Ureter (tissue), 1 donor: ENCODE data around the gene OR1S2. TPM values are rescaled to one million over a fixed set of nuclear protein-coding genes. Genes with fewer than 3 reads are reported as not detected.
"Not testable (repeated sequence)": the region's sequence is repeated elsewhere in the genome, so short reads cannot be mapped to it uniquely, and the experiment has no call there.

Experiments
- DNase-seq: peaks from one replicate; pipeline ENCODE4 v3.0.0-alpha.2; 2020; ENCODE audit warnings: low spot score
- total RNA-seq: library from RNA; stranded (reverse); gene quantifications from one replicate; pipeline ENCODE4 v1.2.4, GENCODE V29; 2023
- donor health status: DM: yes; HTN: yes; CAD: no.

Gene OR1S2, protein sequence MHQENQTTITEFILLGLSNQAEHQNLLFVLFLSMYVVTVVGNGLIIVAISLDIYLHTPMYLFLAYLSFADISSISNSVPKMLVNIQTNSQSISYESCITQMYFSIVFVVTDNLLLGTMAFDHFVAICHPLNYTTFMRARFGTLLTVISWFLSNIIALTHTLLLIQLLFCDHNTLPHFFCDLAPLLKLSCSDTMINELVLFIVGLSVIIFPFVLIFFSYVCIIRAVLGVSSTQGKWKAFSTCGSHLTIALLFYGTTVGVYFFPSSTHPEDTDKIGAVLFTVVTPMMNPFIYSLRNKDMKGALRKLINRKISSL
- not detected for total RNA-seq

DNA sequence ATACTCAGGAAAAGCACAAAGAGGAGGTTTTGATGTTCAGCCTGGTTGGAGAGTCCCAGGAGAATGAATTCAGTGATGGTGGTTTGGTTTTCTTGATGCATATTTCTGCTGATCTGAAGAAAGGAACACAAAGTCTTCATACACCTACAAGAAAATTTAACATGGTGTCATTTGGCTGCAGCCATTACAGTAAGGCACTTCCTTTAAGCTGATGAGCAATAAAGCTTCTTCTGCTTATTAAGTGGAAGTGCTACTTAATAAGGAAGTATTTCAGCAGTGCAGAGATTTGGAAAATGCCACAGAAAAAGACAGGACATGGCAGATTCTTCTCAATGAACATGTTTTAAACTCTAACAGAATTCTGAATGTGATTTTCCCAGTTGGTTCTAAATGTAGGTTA lies at the start of gene OR1S2:
OR1S2 (minus strand) TSS at position 101 of the 400 bp plus-strand sequence; CDS start at position 101, 0 bp downstream.
- DNase-seq, result no peak

DNA sequence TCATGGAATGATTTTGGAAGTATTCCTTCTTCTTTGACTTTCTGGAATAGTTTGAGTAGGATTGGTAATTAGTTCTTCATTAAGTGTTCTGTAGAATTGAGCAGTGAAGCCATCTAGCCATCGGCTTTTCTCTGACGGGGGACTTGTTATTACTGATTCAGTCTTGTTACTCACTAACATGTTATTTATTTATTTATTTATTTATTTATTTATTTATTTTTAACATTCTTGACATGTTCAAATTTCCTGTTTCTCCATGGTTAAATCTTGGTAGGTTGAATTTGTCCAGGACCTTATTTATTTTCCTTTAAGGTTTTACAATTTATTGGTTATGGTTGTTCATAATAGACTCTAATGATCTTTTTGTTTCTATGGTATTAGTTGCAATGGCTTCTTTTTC lies 40.0 kb upstream of the OR1S2 start:
- no peak for DNase-seq

DNA sequence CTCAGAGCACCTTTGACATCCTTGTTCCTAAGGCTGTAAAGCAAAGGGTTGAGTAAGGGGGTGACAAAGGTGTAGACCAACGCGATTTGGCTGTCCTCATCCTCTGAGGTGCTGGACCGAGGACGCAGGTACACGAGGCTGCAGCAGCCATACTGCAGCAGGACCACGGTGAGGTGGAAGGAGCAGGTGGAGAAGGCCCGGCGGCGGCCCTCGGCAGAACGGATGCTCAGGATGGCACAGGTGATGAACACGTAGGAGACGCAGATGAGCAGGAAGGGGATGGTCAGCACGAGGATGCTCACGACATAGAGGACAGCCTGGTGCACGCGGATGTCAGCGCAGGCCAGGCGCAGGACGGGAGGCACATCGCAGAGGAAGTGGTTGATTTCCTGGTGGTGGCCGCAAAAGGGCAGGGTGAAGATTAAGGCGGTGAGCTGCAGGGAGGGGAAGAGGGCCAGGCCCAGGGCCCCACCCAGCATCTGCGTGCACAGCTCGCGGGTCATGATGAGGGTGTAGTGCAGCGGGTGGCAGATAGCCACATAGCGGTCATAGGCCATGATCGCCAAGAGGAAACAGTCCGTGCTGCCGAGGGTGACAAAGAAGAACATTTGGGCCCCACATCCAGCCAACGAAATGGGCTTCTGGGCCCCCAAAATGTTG lies 24.1 kb upstream of the OR1S2 start:
- no peak for DNase-seq

DNA sequence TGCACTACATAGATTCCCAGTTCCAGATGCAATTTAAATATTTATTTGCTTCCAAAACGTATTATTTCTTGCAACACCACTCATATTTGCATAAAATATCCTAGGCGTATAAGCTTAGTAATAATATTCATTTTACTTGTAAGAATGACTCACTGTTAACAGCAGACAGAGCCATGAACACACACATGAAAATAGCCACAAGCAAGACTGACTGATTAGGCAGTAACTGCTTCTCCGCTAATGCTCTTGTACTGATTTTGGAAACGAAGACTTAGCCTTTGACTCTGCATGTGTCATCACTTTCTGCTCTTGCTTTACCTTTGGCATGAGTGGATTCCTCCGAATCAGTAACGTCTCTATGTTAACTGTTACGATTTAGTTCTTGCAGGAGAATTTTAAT lies 18.8 kb upstream of the OR1S2 start:
- no peak for DNase-seq

DNA sequence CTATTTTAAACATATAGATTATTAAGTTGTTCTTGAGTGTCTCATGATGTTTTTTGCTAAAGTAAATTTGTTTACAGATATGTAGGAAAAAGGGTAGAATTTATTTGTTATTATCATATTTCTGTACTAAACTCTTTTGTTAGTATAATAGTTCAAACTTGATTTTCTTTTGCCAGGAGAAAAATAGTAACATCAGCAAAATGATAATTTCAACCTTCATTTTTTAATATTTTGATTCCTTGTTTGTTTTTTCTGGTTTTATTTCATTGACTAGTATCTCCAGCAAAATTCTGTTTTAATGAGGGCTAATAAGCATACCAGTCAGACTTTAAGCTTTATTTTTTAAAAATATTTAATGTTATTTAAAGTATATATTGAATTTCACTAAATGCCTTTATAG lies 12.5 kb upstream of the OR1S2 start:
- DNase-seq, result no peak

DNA sequence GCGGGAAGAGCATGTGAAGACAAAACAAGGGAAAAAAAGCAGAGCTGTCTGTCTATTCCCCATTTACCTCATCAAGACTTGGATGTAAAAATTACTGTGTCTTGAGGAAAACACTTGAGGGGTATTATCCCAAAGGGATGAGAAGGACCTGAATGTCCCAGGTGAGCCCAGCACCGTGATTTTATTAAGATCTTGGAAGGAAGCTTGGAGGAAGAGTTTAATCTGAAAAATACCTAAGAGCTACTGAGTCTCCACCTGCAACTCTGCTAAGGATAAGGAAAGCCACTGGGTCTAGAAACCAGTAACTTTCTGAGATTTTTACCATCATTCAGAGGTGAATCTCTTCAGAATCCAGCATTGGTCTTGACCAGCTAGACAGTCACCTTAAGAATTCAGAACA lies 8.5 kb upstream of the OR1S2 start, which contains the start of gene OR1S1:
OR1S1 (plus strand) TSS at position 301 of the 400 bp plus-strand sequence.
- not testable (repeated sequence) for DNase-seq

DNA sequence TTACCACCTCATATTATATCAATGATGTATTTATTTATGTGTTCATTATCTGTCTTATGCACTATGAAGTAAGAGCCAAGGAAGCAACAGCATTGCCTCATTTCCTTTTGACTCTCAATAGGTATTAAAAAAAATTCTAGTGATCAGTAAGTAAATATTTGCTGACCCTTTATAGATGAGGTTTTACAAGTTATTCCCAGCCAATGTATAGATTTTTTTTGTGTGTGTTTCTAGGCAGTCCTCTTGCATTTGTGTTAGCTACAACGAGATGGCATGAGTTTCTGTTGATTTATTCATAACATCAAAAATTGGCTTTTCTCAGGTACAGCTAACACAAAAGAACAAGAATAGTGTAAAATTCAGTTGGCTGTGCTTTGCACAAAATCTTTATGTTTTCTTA lies 4.7 kb downstream of the OR1S2 start:
- DNase-seq, result no peak

DNA sequence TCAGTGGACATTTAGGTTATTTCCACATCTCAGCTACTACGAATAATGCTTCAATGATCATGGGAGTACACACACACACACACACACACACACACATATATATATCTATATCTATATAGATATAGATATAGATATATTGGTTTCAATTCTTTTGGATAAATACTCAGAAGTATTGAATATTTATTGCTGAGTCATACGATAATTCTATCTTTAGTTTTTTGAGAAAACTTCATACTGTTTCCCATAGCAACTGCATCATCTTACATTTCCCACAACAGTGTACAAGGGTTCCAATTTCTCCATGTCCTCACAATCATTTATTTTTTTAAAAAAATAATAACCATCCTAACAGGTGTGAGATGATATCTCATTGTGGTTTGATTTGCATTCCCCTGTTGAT lies 8.0 kb downstream of the OR1S2 start:
- DNase-seq, result no peak

DNA sequence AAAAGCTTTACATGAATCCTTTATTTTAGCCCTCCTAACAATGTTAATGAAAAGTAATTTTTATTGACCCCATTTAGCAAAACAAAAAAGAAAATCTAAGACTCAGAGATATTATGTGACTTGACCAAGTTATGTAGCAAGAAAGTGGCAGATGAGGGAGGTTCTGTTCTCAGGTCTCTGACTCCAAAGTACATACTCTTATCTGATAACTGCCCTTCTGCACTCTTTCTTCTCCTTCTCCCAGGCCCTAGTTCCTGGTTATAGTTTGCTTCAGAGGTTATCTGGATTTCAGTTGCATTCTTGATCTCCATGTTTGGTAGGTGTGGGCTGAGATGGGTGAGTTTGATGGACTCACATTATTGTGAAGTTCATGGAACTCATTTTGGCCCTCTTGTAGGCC lies 10.6 kb downstream of the OR1S2 start:
- no peak for DNase-seq

DNA sequence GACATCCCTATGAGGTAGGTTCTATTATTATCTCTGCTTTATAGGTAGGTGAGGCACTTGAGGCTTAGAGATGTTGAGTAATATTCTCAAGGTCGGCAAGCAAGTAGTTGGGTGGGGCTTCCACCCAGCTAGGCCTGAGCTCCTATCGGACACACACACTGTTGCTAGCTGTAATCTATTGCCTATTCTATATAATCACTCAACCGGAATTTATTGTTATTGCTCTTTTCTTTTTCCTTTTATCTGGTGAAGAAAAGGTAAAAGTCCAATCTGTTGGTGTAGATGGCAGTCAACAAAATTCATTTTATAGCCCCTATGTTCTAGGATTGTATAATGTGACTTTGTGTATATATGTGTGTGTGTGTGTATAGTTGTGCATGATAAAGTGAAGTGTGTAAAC lies 11.7 kb downstream of the OR1S2 start:
- DNase-seq, result no peak

DNA sequence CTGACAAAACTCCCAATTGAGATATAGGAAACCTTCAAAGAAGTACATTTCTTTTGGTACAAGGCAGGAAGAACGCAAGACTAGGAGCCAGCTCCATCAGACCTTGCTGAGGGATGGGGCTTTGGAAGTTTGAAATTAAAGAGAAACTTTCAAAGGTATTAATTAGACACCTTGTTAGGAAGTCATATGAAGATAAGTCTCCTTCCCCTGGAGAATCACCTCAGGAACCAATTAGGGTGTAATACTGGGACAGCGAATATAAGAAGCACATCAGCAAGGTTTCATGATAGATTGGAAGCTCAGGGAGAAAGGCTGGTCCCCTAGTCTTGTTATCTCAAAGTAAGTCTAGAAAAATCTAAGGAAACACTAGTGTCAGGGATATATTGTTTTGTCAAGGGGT lies 15.2 kb downstream of the OR1S2 start, which contains the start of gene OR9Q2:
OR9Q2 (plus strand) TSS at position 301 of the 400 bp plus-strand sequence. CDS start 1,421 bp downstream, outside the sequence.
- DNase-seq, result no peak

DNA sequence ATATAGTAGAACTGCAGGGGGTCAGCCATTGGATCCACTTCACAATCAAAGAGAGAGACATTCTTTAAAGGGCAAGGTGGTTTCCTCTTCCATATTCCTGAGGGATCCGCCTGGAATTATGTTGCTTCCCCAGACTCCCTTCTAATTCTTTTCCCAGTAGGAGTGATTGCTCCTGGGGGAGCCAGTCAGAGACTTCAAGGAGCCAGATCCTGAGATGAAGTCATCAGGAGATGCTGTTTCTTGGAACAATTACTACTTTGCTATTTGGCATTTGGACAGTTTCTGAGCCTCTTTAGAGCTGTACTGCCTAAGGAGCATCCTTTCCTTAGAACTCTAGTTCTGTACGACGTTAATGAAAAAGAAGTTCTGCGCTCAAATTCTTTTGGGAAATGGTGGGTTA lies 17.0 kb downstream of the OR1S2 start:
- DNase-seq, result no peak

DNA sequence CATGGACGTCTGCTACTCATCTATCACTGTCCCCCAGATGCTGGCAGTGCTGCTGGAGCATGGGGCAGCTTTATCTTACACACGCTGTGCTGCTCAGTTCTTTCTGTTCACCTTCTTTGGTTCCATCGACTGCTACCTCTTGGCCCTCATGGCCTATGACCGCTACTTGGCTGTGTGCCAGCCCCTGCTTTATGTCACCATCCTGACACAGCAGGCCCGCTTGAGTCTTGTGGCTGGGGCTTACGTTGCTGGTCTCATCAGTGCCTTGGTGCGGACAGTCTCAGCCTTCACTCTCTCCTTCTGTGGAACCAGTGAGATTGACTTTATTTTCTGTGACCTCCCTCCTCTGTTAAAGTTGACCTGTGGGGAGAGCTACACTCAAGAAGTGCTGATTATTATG lies 24.3 kb downstream of the OR1S2 start:
- no peak for DNase-seq

DNA sequence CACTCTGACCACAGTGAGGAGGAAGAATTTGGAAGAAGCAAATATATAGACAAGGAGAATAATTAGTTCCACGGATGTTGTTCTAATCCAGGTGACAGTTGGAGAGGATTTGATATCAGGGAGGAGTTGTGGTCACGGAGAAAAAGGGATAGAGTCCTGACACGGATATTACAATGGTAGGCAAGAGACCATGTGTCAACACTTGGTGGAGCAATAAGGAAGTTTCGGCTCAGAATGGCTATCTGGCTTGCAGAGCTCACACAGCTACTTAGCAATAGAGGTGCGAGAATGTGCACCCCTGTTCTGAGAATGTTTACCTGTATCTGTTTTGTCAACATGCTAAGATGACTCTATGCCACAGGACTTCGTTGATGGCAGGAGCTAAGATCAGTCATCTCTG lies 25.5 kb downstream of the OR1S2 start:
- DNase-seq, result no peak

DNA sequence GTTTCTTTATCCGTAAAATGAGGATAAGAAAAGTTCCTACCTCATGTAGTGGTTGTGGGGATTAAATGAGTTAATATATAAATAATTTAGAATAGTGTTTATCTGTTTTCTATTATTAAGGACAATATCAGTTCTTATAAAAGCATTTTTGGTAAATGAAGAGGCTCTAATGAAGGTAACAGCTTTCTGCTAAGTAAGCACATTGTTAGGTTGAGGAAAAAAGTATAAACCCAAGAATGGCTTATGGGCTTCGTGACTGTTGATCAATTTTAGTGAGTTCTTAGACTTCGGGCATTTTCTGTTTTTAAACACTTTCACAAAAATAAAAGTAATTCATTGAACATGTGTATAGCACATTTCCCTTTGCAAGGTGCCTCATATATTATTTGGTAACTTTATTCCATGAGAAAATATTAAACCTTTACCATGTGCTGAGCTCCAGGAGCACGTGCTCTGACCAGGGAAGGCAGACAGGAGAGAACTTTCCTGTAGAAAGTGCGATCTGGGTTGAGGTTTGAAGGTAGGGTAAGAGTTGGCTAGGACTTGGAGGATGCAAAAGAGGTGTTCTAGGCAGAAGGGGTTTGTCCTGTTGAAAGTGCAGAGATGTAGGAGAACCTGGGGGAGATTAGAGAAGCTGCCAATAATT lies 26.4 kb downstream of the OR1S2 start:
- DNase-seq, result no peak

DNA sequence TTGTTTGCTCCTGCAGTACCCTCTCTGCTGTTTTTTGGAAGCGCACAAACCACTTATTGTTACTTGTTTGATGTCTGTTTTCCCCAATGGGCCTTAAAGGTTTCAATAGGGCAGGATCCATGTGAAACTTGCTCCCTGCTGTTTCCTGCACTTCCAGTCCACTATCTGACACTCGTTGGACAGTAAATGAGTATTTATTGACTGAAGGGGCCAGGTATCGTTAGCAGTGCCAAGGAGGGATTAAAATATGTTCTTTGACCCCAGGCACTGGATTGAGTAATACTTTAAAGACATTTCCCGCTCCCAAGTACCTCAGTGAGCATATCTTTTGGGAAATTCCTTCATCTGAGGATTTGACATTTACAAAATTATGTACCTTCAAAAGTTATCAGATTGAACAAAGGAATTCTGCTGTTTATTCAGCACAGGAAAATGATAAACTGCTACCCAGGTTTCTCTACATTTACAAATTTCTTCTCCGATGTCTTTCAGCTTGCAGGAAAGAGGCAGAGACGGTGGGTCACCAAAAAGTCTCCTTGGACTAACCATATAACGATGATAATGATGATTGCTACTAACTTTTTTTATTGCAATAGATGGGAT lies 38.3 kb downstream of the OR1S2 start:
- no peak for DNase-seq

DNA sequence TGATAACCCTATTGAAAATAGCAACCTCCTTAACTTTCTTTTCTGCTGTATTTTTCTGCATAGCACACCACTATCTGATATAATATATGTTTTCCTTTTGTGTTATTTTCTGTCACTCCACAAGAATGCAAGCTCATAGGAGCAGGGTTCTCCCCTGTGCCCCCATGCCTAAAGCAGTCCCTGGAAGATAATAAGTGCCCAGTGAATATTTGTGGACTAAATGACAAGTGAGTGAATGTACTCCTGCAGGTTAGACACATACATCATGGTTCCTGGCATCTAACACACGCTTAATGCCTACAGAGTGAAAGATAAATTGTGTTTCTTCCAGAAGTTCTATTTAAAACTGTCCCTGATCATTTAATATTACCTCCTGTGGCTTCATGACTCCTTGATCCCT lies 39.0 kb downstream of the OR1S2 start:
- no peak for DNase-seq

DNA sequence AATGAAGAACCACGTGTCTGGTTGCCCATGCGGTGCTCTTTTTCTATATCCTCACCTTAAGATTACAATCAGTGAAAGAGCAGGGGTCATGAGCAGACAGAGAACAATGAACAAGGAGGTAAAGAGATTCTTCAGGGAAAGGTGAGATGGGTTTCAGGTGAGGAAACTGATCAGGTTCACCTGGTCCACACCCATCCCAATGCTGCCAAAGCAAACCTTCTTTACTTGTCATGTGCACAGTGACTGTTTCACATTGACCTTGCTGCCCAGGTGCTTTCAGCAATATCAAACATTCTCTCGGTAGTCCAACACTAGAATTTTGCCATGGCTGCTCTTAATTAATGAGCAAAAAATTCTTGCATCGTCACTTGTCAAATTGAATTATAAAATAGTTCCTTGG lies 39.6 kb downstream of the OR1S2 start:
- no peak for DNase-seq
